GM19372 (cell line): ENCODE results near the gene DNAJC3.
"Not testable (repeated sequence)": the region's sequence is repeated elsewhere in the genome, so short reads cannot be mapped to it uniquely, and the experiment has no call there.

Experiments
- ATAC-seq: cut with Tn5 transposase; IDR thresholded peaks from one replicate; pipeline ENCODE4 v1.9.1; 2021; ENCODE audit warnings: mild to moderate bottlenecking, low read depth, moderate library complexity; ENCODE audit not compliant: unreplicated experiment

The DNAJC3 gene

GRCh38 chr13:95712846-95713245, 35.9 kb downstream of the DNAJC3 start:
- ATAC-seq = not testable (repeated sequence)

GRCh38 chr13:95713651-95714050, 36.7 kb downstream of the DNAJC3 start:
- no peak for ATAC-seq

DNA sequence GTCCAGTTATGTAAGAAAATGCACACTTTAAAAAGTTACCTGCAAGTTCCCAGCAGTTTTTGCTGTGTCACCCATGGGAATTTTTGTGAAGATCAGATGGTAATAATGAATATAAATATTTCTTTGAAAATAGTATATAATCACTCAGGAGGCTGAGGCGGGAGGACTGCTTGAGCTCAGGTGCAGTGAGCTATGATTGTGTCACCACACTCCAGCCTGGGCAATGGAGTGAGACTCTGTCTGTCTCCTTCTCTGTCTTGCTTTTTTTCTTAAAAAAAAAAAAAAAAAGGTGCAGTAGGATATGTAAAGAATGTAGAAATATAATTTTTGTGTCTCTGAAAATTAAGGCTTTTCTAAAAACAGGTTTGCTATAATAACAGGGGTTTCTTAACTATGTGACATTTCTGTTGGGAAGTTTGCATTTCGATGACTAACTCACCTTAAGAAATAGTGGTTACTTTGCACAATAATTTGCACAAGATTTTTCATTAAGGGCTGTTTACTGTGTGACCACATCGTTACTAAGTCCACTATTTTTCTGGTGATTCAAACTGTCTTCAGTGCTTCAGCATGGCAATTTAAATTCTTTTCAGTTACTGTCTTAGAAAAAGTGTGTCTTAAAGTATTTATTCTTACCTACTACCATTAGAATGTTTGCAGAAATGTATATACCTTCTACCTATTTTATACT, 37.3 kb downstream of the DNAJC3 start:
- ATAC-seq = no peak

DNA sequence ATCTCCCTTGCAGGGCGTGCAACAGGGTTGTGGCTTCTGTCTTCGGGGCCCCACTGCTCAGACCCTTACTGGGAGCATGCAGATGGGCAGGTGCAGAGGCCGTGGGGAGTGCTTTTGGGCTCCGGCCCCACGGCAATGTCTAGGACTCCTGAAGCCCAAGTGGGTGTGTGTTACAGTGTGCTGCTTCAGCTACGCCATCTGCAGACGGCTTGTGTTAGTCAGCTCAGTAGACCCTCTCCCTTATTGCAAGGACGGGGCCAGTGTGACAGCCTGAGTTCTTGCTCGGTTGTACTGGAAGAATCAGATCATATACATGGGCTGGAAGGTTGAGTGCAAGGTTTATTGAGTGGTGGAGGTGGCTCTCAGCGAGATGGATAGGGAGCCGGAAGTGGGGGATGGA, 39.3 kb downstream of the DNAJC3 start:
- no peak for ATAC-seq

DNA sequence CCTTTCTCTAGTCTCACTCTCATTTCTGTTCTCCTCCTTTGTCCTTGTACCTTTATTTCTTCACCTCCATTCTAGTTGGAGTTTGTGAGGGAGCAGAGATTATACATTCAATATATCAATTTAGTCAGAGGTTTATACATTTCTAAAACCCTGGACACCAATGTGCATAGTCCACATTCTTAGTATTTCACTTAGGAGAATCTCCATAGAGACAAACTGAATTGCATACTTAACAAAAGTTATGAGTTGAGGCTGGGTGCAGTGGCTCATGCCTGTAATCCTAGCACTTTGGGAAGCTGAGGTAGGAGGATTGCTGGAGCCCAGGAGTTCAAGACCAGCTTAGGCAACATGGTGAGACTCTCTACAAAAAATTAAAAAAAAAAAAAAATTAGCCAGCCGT, 45.3 kb downstream of the DNAJC3 start:
- no peak for ATAC-seq

GRCh38 chr13:95723438-95723837, 46.5 kb downstream of the DNAJC3 start:
- ATAC-seq = no peak

GRCh38 chr13:95724252-95724651, 47.3 kb downstream of the DNAJC3 start:
- ATAC-seq = no peak

DNA sequence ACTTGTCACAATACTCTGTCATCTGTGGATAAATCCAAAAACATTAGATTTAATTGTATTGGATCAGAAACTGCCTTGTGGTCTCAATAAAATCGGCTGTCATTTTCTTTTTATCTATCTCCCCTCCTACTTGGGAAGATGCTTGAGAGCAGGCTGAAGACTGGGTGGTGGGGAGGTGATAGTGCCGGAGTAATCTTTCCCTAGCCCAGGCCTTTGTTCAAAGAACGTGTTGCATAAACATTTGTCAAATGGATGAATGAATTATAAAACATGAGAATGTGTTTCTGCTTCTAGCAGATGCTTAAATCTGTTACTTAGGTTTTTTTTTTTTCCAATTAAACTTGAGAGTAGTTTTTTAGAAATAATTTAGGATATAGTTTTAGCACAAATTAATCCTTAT, 49.9 kb downstream of the DNAJC3 start:
- no peak for ATAC-seq

DNA sequence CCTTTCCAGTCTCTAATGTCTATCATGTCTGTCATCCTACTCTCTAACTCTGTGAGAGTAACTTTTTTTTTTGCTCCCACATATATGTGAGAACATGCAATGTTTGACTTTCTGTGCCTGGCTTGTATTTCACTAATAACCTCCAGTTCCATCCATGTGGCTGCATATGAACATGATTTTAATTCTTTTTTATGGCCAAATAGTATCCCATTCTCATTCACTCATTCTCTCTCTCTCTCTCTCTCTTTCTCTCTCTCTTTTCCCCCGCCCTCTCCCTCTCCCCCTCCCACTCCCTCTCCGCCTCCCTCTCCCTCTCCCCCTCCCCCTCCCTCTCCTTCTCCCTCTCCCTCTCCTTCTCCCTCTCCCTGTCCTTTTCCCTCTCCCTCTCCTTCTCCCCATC, 52.0 kb downstream of the DNAJC3 start:
- ATAC-seq = no peak

DNA sequence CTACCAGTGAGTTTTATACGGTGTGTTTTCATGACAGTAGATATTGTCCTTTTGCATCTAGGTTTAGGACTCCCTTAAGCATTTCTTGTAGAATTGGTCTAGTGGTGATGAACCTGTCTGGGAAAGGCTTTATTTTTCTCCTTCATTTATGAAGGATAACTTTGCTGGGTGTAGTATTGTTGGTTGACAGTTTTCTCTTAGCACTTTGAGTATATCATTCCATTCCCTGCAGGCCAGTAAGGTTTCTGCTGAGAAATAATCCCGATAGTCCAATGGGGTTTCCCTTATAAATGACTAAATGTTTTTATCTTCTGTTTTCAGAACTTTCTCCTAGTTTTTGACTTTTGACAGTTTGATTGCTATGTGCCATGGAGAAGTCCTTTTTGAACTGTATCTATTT, 57.2 kb downstream of the DNAJC3 start:
- ATAC-seq = no peak

- ATAC-seq = not testable (repeated sequence)
Observed at GRCh38 chr13:95740071-95740978, 63.4 kb downstream of the DNAJC3 start.

DNA sequence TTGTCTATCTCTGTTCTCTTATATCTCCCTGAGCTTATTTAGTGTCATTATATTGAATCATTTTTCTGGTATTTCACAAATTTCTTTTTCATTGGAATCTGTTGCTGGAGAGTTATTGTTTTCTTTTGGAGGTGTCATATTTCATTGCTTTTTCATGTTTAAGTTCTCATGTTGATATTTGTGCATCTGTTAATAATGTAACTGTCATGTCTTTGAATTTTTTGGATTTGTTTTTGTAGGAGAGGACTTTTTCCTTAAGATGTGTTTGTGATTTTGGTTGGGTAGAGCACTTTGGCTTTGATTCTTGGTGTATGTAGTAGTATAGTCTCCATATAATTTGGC, 64.0 kb downstream of the DNAJC3 start:
- ATAC-seq = no peak

DNA sequence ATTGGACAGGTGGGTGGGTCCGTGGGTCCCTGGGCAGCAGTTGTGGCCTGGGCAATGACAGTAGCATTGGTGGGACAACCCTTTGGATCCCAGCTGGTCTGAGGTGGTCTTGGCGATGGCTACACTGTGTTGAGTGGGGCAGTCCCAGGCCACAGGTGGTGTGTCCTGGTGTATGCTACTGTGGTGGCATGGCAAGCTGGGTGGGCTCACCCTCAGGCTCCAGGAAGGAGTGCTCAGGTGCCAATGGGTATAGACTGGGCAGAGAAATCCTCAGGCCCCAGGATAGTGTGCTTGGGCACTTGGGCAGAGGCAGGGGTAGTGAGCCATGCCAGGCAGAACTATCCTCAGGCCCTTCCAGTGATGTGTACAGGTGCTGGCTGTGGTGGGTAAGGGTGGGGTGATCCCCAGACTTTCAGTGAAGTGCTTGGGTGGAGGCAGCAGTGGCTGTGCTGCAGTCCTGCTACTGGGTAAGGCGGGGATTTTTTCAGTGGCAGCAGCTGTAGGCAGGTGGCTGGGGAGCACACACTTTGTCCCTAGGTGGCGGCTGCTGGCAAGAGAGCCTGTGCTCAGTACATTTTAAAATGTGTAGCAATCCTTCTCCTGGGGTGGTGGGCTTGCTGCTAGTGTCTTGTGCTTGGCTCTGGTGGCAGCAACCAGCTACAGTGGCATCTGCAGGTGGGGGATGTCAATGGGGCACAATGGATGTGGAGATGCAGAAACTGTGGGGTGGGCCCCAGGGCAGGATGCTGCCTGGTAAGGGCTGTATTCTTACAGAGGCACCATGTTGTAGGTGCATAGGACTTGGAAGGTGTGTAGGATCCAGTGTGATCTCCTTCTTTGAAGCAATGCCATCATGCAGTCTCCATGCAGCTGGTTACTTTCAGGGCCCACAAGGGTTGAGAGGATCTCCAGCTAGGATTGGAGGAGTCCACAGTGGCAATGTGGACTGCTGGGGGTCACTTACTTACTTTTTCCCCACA, 64.9 kb downstream of the DNAJC3 start:
- ATAC-seq = no peak

DNA sequence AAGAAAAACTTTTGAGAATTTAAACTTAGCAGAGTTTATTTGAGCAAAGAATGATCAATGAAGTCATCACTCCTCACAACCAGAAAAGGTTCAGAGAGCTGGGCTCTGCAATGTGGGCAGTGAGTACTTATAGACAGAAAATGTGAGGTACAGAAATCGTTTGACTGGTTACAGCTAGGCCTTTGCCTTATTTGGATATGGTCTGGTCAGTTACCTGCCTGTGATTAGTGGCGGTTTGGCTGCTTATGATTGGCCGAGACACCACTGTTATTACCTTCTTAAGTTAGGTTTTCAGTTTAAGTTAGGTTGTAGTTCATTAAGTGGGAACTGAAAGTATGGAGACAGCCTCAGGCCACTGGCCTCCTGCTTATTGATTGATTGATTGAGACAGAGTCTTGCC, 66.3 kb downstream of the DNAJC3 start:
- ATAC-seq = no peak

DNA sequence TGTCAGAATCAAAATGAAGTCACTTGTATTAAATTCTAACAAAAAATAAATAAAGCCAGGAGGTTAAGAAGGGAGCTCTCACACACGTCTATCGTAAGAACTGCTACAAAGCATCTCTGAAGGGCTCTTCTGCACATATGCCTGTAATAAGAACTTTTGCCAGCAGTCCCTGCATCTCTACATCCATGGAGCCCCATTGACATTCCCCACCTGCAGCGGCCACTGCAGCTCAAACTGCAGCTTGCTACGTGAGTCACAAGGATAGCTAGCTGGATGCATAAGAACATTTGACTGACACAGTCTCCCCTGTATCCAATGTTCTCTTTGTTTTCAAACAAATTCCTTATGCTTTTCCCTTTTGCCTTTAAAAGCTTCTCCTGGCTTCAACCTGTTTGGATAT, 68.3 kb downstream of the DNAJC3 start:
- ATAC-seq = no peak

DNA sequence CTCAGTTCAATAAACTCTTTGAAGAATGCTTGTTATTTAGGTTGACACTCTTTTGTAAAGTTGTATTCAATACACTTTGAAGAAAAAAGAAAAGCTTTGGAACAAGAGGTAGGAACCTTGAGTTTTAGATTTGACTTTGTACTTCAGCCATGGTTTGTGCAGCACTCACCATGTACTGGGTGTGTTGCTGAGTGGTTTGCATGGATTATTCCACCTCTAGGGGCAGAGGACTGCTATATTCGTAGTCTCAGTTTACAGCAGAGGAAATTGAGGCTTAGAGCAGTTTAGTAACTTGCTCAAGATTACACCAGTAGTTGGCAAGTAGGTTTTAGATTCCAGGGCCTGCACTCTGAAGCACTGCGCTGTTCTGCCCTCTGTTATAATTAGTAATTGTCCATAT, 68.8 kb downstream of the DNAJC3 start:
- no peak for ATAC-seq

DNA sequence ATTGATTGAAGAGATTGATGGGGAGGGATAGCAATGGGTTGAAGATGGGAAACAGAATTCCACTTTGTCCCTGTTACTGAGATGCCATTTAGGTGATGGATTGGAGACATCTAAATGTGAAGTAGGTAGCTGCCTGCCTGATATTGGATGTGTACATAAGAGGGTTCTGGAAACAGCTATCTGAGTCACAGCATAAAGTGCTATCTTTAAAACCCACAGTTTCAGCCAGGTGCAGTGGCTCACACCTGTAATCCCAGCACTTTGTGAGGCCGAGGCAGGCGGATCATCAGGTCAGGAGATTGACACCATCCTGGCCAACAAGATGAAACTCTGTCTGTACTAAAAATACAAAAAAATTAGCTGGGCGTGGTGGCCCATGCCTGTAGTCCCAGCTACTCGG, 72.6 kb downstream of the DNAJC3 start:
- no peak for ATAC-seq

DNA sequence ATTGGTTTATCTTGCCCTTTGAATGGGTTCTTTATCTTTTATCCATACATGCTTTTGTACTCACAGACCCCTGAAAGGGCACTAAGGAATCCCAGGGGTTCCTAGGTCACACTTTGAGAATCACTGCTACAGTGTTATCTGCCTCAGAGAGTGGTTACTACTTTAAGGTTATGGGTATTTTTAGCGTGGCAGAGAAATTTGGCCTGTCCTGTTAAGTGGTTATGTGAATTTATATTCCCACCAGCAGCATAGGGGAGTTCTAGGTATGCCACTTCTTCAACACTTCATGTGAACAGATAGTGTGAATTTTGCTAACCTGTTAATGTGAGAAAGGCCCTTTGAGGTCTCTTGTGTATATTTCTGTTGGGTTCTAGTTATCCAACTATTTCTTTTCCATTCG, 75.7 kb downstream of the DNAJC3 start:
- no peak for ATAC-seq

DNA sequence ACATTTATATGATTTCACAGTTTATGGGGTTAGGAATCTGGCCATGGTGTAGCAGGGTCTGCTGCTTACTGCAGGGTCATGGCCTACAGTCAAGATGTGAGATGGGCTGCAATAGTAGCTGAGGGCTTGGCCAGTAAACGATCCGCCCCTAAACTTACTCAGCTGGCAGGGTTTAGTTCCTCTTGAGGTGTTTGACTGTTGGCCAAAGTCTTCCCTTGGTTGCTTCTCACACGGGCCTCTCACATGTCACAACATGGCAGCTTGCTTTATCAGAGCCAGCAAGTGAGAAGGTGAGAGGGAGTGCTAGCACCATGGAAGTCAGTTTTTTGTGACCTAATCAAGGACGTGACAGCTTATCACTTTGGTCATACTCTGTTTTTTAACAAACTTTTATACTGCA, 77.1 kb downstream of the DNAJC3 start:
- ATAC-seq = no peak

- no peak for ATAC-seq
Observed at GRCh38 chr13:95756072-95756471, 79.1 kb downstream of the DNAJC3 start.

GRCh38 chr13:95762626-95763025, 85.7 kb downstream of the DNAJC3 start:
- ATAC-seq = not testable (repeated sequence)
